AG08395 (cell line): ENCODE measurements around the gene RNU7-1.
A peak's percentile ranks its signal among the peaks of the same experiment; 100 is the strongest.
"Not testable (repeated sequence)": the region's sequence is repeated elsewhere in the genome, so short reads cannot be mapped to it uniquely, and the experiment has no call there.

Source experiments
- DNase-seq: peaks from one replicate; pipeline ENCODE4 v3.0.0; 2012; ENCODE audit warnings: mixed read lengths, low spot score

The RNU7-1 gene

DNA sequence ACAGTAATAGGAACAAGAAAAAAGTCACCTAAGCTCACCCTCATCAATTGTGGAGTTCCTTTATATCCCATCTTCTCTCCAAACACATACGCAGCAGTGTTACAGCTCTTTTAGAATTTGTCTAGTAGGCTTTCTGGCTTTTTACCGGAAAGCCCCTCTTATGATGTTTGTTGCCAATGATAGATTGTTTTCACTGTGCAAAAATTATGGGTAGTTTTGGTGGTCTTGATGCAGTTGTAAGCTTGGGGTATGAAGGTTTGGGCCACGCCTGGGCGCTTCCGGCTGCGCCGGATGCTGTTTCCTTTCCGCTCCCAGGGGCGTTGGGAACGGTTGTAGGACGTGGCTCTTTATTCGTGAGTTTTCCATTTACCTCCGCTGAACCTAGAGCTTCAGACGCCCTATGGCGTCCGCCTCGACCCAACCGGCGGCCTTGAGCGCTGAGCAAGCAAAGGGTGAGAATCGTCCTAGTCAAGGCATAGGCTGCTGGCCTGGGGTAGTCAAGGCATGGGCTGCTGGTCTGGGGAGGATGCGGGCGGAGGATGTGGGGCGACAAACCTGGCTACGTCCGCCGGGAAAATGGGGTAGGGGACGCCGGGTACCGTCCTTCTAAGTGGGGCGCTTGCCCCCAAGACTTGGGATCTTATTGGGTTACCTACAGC, at the start of gene RNU7-1, which contains the start of gene C12orf57:
Gene RNU7-1, plus strand, starts transcription at position 95 of the 659 bp plus-strand sequence.
Gene C12orf57, plus strand, starts transcription at position 301 of the 659 bp plus-strand sequence. Its CDS starts 100 bp downstream, at position 401.
- DNase-seq: peak; percentile 69

DNA sequence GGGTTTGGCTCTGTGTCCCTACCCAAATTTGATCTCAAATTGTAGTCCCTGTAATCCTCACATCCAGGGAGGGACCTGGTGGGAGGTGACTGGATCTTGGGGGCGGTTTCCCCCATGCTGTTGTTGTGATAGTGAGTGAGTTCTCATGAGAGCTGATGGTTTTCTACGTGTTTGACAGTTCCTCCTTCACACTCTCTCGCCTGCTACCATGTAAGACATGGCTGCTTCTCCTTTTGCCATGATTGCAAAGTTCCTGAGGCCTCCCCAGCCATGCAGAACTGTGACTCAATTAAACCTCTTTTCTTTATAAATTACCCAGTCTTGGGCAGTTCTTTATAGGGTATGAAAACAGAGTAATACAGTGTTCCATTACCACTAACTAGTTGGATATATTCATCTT, 49.3 kb upstream of the RNU7-1 start:
- DNase-seq: no peak

DNA sequence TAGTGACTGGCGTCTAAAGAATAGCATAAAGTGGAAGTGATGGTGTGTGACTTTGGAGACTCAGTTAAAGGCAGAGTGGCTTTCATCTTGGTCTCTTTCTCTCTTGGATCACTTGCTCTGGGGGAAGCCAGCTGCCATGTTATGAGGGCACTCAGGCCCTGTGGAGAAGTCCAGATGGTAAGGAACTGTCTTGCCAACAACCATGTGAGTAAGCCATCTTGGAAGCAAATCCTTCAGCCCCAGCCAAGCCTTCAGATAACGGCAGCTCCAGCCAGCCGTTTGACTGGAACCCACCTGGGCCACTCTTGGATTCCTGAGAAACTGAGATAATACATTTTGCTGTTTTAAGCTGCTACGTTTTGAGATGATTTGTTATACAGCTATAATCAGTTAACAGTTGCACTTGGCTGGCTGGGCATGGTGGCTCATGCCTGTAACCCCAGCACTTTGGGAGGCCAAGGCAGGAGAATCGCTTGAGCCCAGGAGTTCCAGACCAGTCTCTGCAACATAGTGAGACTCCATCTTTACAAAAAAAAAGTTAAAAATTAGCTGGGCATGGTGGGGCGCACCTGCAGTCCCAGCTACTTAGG, 46.7 kb upstream of the RNU7-1 start:
- no peak for DNase-seq

GRCh38 chr12:6899427-6899826, 44.2 kb upstream of the RNU7-1 start:
- no peak for DNase-seq

DNA sequence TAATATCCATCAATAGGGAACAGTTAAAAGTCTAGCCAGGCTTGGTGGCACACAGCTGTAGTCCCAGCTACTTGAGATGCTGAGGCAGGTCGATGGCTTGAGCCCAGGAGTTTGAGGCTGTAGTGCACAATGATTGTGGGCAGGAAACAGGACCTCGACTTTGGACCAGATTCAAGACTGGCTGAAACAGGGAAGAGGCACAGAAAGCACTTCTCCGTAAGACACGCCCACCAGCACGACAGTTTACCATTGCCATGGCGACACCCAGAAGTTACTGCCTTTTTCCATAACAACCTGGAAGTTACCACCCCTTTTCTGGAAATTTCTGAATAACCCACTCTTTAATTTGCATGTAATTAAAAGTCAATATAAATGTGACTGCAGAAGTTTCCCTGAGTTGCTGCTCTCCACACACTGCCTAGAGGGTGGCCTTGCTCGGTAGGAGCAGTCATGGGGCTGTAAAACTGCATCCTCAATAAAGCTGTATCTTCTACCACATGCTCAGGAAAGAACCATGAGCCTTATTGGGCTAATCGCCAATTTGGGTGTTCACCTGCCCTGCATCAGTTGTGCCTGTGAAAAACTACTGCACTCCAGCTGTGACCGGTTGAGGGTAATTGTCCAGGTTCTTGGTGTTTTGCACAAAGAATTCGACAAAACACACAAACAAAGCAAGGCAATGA, 43.6 kb upstream of the RNU7-1 start:
- DNase-seq: no peak

DNA sequence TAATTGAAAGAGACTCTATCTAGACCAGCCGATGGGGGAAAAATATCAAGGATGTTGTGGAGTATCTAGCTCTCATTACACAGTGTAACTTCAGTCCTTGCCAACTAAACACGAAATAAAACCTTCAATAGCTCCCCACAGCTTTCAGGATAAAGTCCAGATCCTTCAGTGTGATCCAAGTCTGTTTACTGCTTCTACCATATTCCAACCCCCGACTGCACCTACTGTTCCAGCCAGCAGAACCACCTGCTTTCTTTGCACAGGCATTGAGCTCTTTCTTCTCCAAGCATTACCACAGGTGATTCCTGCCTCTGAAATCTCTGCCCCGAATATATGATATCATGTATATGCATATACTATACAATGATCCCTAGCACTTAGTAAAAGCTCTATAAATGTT, 41.2 kb upstream of the RNU7-1 start:
- DNase-seq: no peak

DNA sequence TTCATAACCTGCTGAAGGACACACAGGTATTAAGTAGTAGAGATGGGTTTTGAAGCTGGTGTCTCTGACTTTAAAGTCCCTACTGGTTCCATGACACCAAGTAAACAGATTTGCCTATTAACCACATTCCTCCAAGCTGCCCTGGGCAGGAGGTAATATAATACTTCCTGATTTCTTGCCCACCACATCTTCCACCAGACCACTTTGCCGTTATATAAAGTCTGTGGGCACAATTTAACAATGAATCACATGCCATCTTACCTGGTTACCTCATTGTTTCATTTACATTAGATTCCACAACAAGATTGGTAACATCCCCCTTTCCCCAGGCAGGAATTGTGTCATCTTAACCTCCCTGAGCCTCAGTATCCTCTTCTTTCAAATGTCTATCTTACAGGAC, 39.9 kb upstream of the RNU7-1 start:
- no peak for DNase-seq

DNA sequence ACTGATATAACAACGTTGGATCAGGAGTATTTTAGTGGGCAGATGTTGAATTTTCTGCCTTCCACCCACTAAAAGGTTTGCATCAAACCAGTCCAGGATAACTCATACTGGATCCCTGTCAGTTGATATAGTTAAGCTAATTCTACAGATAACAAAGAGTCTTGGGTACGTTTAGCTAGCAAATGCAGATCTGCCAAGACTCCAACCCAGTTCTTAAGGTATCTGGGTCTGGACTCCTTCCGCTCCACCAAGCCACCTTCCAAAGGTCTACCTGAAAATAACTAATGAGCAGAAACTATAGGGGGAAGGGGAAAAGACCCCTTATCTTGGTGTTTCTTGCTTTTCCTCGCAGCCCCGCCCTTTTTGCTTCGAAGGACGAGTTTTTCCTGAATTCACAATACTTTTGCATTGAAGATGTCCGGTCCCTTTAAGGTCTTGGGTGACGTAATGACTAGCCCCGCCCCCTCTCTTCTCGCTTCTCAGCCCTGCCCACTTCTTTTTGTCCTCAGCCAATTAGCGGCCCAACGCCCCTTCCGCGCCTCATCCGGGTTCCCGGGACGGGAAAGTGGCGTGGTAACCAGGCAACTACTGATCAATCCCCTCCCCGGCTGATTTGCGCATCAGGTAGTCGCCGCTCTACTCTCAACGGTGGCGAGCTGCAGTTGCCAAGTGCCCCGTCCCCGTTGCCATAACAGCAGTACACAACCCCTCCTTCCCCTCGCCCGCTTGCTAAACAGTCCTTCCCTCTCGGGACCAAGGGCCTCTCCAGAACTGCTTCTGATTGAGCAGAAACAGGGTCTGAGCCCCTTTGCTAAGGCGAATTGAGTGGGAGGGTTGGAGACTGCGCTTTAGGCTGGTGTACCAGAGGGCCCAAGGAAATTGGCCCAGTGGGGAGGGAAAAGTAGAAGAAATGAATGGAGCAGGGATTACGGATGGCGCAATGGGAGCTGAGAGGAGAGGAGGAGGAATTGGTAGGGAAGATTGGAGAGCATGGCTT, 39.0 kb upstream of the RNU7-1 start, which contains the start of gene LRRC23:
Gene LRRC23, plus strand, starts transcription at position 543 of the 997 bp plus-strand sequence. CDS start 812 bp downstream, outside the sequence.
- DNase-seq: peak; percentile 96

GRCh38 chr12:6905414-6906040, 38.1 kb upstream of the RNU7-1 start:
- DNase-seq: no peak

DNA sequence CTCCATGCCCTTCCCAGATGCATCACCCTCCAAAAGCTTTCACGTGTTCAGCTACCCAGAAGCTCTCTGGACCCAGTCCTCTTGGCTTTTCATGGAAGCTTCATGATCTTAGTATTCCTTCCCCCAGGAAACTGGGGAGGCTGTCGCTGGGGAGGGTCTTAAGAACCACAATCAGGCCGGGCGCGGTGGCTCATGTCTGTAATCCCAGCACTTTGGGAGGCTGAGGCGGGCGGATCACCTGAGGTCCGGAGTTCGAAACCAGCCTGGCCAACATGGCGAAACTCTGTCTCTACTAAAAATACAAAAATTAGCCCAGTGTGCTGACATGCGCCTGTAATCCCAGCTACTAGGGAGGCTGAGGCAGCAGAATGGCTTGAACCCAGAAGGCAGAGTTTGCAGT, 35.5 kb upstream of the RNU7-1 start:
- not testable (repeated sequence) for DNase-seq

DNA sequence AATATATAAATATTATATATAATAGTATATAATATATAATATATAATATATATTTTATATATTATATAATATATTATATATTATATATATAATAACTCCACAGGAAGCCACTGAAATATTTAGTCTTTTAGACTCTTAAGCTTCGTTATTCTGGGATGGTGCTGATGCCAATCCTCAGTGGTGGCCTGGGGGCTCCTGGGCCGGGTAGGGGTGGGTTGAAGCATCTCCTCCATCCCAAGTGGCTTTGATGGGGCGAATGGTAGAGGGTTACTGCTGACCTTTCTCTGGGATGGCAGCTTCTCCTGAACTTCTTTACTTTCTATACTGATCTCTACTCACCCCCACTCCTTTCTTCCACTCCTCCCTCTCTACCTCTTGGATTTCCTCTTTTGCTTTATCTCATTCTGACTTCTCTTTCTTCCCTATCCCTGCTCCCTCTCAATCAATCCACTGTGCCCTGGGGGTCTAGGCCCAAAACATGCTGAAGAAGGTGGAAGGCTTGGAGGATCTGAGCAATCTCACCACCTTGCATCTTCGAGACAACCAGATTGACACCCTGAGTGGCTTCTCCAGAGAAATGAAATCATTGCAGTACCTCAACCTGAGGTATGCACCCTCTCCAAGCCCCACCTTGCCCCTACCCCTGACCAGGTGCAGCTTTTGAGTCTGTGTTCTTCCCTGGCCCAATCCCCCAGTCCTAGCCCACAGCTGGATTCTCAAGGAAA, 34.0 kb upstream of the RNU7-1 start:
- no peak for DNase-seq

- no peak for DNase-seq
Observed at GRCh38 chr12:6912164-6912935, 31.3 kb upstream of the RNU7-1 start.

DNA sequence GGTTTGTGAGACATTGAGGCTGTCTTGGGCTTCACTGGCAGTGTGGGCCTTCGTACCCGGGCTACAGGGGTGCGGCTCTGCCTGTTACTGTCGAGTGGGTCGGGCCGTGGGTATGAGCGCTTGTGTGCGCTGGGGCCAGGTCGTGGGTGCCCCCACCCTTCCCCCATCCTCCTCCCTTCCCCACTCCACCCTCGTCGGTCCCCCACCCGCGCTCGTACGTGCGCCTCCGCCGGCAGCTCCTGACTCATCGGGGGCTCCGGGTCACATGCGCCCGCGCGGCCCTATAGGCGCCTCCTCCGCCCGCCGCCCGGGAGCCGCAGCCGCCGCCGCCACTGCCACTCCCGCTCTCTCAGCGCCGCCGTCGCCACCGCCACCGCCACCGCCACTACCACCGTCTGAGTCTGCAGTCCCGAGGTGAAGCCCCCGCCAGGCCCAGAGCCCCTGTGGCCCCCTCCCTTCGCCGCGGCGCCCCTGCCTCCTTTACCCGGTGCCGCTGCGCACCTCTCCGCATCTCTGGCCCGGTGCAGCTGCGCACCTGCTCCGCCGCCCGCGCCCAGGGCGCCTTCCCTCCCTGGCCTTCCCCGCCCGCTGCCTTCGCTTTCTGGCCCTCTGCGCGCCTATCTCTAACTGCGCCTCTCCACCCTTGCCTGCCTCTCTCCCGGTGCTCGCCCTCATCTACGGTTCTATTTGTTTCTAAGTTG, 29.2 kb upstream of the RNU7-1 start, which contains the start of gene ENO2:
Gene ENO2, plus strand, starts transcription at position 335 of the 701 bp plus-strand sequence. CDS start 1,253 bp downstream, outside the sequence.
- peak; percentile 87 for DNase-seq

DNA sequence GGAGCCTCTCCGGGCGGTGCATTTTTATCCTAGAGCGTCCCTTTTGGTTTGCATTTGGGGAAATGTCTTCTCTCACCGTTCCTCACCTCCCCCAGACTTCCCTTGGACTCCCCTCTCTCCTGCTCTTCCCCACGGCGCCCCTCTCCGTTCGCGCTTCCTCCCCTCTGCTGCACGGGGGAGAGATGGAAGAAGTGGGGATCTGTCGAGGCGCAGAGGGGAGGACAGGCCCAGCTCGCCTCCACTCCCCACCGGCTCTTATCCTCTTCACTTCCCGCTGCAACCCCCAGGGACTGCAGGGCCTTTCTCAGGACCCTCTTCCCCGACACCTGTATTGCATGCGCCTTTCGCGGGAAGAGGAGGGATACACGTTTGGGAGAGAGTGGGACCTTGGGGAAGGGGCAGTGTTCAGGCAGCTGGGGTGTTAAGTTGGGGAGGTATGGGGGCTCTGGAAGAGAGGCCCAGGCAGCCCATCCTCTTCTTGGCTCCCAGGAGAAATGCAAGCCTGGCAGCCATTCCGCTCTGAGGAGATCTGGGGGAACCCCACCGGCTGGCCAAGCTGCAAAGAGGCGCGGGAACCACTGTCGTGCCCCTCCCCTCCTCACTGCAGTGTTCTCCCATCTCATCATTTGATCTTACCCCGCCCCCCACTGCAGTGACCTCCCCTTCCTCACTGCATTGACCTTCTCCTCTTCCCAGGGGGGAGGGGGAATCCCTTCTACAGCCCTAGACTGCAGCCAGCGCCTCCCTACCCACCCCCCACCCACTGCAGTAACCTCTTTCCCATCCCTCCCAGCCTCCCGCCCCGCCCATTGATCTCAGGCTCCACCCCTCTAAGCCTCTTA, 28.4 kb upstream of the RNU7-1 start:
- no peak for DNase-seq

GRCh38 chr12:6915789-6916285, 27.8 kb upstream of the RNU7-1 start:
- no peak for DNase-seq

- no peak for DNase-seq
Observed at GRCh38 chr12:6916426-6917200, 27.0 kb upstream of the RNU7-1 start.
